ENCODE data around the gene RHBDD1.

The RHBDD1 gene

GRCh38 chr2:226888971-226889370 lies 53.1 kb downstream of the RHBDD1 start:
- no peak for DNase-seq

GRCh38 chr2:226890286-226890685 lies 54.4 kb downstream of the RHBDD1 start:
- DNase-seq: no peak

GRCh38 chr2:226891780-226892590 lies 56.1 kb downstream of the RHBDD1 start:
- no peak for DNase-seq

GRCh38 chr2:226892729-226893128 lies 56.9 kb downstream of the RHBDD1 start:
- DNase-seq: no peak

GRCh38 chr2:226893216-226893615 lies 57.4 kb downstream of the RHBDD1 start:
- DNase-seq: no peak

GRCh38 chr2:226894752-226895151 lies 58.9 kb downstream of the RHBDD1 start:
- DNase-seq: no peak

- DNase-seq: no peak
Observed at GRCh38 chr2:226895579-226895978, 59.7 kb downstream of the RHBDD1 start.

GRCh38 chr2:226898121-226898520 lies 62.3 kb downstream of the RHBDD1 start:
- DNase-seq: no peak

GRCh38 chr2:226898897-226899296 lies 63.0 kb downstream of the RHBDD1 start:
- no peak for DNase-seq

GRCh38 chr2:226902041-226902966 lies 66.5 kb downstream of the RHBDD1 start:
- no peak for DNase-seq

GRCh38 chr2:226903179-226903578 lies 67.3 kb downstream of the RHBDD1 start:
- no peak for DNase-seq

GRCh38 chr2:226904592-226904991 lies 68.7 kb downstream of the RHBDD1 start:
- no peak for DNase-seq

- DNase-seq: no peak
Observed at GRCh38 chr2:226905718-226906117, 69.9 kb downstream of the RHBDD1 start.

GRCh38 chr2:226906163-226906693 lies 70.4 kb downstream of the RHBDD1 start:
- no peak for DNase-seq

GRCh38 chr2:226909126-226909525 lies 73.3 kb downstream of the RHBDD1 start:
- DNase-seq: no peak

GRCh38 chr2:226909836-226910235 lies 74.0 kb downstream of the RHBDD1 start:
- no peak for DNase-seq

- no peak for DNase-seq
Observed at GRCh38 chr2:226910384-226910783, 74.5 kb downstream of the RHBDD1 start.

- DNase-seq: no peak
Observed at GRCh38 chr2:226911932-226912331, 76.1 kb downstream of the RHBDD1 start.

GRCh38 chr2:226913641-226914040 lies 77.8 kb downstream of the RHBDD1 start:
- DNase-seq: no peak

GRCh38 chr2:226915846-226916360 lies 80.0 kb downstream of the RHBDD1 start:
- DNase-seq: no peak

GRCh38 chr2:226916669-226917068 lies 80.8 kb downstream of the RHBDD1 start:
- no peak for DNase-seq

GRCh38 chr2:226932443-226932842 lies 96.6 kb downstream of the RHBDD1 start:
- no peak for DNase-seq

- DNase-seq: no peak
Observed at GRCh38 chr2:226934546-226935201, 98.8 kb downstream of the RHBDD1 start.

Data from stimulated activated CD4-positive, alpha-beta T cell treated with anti-CD3 and anti-CD28 coated beads, Interleukin-2, amount 100 ng/mL, for 48 hours (primary cell).